ENCODE results near the gene PRDX6. TPM values are rescaled to one million over a fixed set of nuclear protein-coding genes. Genes with fewer than 3 reads are reported as not detected.

Gene PRDX6
- total and polyA plus RNA-seq, 2 donors (not counting 3 experiments of a cell fraction or from before 2014, with no cell fraction given) = 145 to 288 TPM

- no peak for FAIRE-seq
- Histone ChIP-seq H4K20me1 (replicated peaks; ENCODE audit: control insufficient read depth, extremely low read depth, insufficient read depth, low read length) (no peaks in the 10 kb centered on the region), H3K9me1 (replicated peaks; ENCODE audit: control insufficient read depth, extremely low read depth, insufficient read depth, low read length) (no peaks in the 10 kb centered on the region), H3K27me3 (ENCODE audit: control insufficient read depth in 2 of 2, insufficient read depth in 2 of 2, low read length in 2 of 2) (peaks cover 0 to 3% of the 10 kb centered on the region in 2 experiments), H3K79me2 (ENCODE audit: control insufficient read depth, insufficient read depth, low read length) (no peaks in the 10 kb centered on the region), H3K4me2 (ENCODE audit: insufficient read depth, low read length) (no peak overlapping the region), H3K9me3 (replicated peaks; ENCODE audit: control insufficient read depth, insufficient read depth, low read length) (no peaks in the 10 kb centered on the region), H3K27ac (ENCODE audit: insufficient read depth, low read depth, low read length) (no peak overlapping the region), H3K4me3 (replicated peaks in 1 of 3; ENCODE audit: insufficient read depth in 1 of 3, low read depth in 1 of 3, low read length in 3 of 3) (no peak overlapping the region), H3K36me3 (ENCODE audit: control insufficient read depth in 2 of 2, extremely low read depth in 1 of 2, insufficient read depth in 2 of 2, low read length in 2 of 2) (no peaks in the 10 kb centered on the region), H3K4me1 (ENCODE audit: control insufficient read depth, extremely low read depth, insufficient read depth, low read length) (no peaks in the 10 kb centered on the region), H2AFZ (ENCODE audit: low read depth, low read length) (no peak overlapping the region), H3K9ac (replicated peaks; ENCODE audit: extremely low read depth, insufficient read depth, low read length) (no peak overlapping the region)
- intact Hi-C loops (cut with micrococcal nuclease) (no loop called here), dilution Hi-C loops (cut with MboI; ENCODE audit: extremely low pct_ligation_motif_present, low sequenced_read_pairs) (no loop called here)
- ChIA-PET CTCF (no interaction called here), POLR2A (no interaction called here)
- BruUV-seq (replicated peaks) = no TSS peak
- no peak for DNase-seq (ENCODE audit: low read depth, low spot score)
- TF ChIP-seq MAX (IDR thresholded peaks at IDR 0.05; ENCODE audit: insufficient read depth, insufficient read length) = no peak
- no peak for TF ChIP-seq EZH2 (IDR thresholded peaks at IDR 0.05; ENCODE audit: borderline replicate concordance, low read depth, low read length, severe bottlenecking)
- no peak for TF ChIP-seq POLR2AphosphoS5 (IDR thresholded peaks at IDR 0.05; ENCODE audit: insufficient read depth, low read depth, low read length)
- TF ChIP-seq MYC (IDR thresholded peaks at IDR 0.05; ENCODE audit: low read depth, low read length) = no peak
- no peak for TF ChIP-seq FOS (IDR thresholded peaks at IDR 0.05; ENCODE audit: borderline replicate concordance, insufficient read depth, low read length)
- TF ChIP-seq JUN (IDR thresholded peaks at IDR 0.05; ENCODE audit: borderline replicate concordance, insufficient read depth, insufficient read length, low read depth) = no peak
- no peak for TF ChIP-seq GATA2 (IDR thresholded peaks at IDR 0.05; ENCODE audit: insufficient read depth, insufficient read length, low read depth, low read length)
- TF ChIP-seq CTCF (IDR thresholded peaks at IDR 0.05; ENCODE audit: extremely low read depth in 1 of 2, insufficient read depth in 1 of 2, low read depth in 1 of 2, low read length in 2 of 2) = no peak
- TF ChIP-seq POLR2A (IDR thresholded peaks at IDR 0.05; ENCODE audit: low read depth, low read length) = no peak
These were observed 52.0 kb downstream of the PRDX6 start for GRCh38 chr1:173529106-173529505.
